ENCODE measurements around the gene IL1RN.

Gene IL1RN

DNA sequence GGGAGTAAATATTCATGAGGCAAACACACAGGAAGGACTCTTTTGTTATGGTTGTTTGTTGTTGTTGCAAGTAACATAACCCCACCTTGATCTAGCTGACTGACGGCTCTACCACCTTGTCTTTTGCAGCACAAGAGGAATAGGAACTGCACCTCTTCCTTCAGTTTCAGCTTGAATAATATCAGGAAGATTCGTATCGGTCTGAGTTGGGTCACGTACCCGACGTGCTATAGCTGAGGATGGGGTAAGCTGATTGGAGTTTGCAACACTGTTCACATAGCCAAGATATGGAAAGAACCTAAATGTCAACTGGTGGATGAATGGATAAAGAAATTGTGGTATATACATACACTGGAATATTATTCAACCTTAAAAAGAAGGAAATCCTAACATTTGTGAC, 14.5 kb upstream of the IL1RN start:
- no peaks in the 10 kb centered on the region for H3K9me3 Mint-ChIP-seq
- H3K4me1 Mint-ChIP-seq (ENCODE audit: low read depth): peaks cover 15% of the 10 kb centered on the region
- no peaks in the 10 kb centered on the region for H3K36me3 Mint-ChIP-seq (ENCODE audit: low read depth)
- H3K27ac Mint-ChIP-seq: no peak overlapping the region
- no peak overlapping the region for H3K4me3 Mint-ChIP-seq
- intact Hi-C loops (cut with micrococcal nuclease): no loop called here
- H3K27me3 Mint-ChIP-seq: no peaks in the 10 kb centered on the region

DNA sequence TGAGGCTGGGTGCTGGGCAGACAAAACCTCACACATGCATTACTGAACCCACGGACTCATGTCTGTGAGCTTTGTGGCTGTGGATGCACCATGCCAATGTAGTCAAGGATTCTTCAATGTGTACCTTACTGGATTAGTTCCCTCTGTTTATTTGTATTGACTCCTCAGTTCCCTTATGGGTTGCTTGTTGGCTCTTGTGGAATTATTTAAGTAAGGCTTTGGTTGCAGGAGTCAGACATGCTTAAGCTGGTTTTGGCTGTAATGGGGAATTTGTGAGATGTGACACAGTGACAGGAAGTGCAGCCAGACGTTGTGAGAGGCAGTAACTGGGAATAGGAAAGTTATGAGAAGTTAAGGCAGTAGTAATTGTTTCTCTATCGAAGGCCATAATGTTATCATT, 13.6 kb upstream of the IL1RN start:
- intact Hi-C loops (cut with micrococcal nuclease): no loop called here

DNA sequence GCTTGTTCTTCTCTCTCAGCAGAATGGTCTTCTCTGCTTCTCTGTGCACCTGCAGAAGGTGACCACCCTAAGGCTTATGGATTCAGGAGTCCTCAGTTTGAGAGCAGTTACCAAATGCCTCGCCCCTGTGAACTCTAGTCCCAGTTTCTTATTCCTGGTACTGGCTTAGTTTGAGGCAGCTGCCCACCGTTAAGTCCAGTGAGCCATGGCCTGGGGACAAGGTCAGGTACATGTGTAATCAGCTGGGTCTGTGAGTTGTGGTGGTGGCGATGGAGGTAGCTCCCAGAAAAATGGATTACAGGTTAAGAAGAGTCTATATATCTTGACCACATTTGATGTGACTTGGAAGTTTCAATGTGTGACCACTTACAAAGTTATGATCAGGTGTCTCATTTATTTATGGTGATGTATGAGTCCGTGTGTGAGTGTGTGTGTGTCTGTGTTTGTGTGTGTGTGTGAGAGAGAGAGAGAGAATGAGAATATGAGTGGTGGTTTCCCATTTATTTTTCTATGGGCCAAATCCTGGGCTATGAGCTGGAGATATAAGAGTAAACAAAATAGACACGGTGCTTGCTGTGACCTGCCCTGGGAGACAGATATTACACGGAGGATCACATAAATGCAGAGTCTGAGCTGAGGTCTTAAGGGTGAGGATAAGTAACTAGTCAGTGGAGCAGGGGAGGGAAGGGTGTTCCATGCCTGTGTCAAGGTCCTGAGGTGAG, 13.0 kb upstream of the IL1RN start:
- Mint-ChIP-seq H3K4me1 (ENCODE audit: low read depth) (peaks cover 11% of the 10 kb centered on the region), H3K9me3 (no peaks in the 10 kb centered on the region), H3K27ac (no peak overlapping the region), H3K36me3 (ENCODE audit: low read depth) (no peaks in the 10 kb centered on the region), H3K4me3 (no peak overlapping the region), H3K27me3 (no peaks in the 10 kb centered on the region)
- intact Hi-C loops (cut with micrococcal nuclease): no loop called here

More for the DNA sequence above, 13.6 kb upstream of the IL1RN start:
- Mint-ChIP-seq H3K9me3 (no peaks in the 10 kb centered on the region), H3K4me3 (no peak overlapping the region), H3K4me1 (ENCODE audit: low read depth) (peaks cover 9% of the 10 kb centered on the region), H3K27ac (no peak overlapping the region), H3K27me3 (no peaks in the 10 kb centered on the region), H3K36me3 (ENCODE audit: low read depth) (no peaks in the 10 kb centered on the region)

DNA sequence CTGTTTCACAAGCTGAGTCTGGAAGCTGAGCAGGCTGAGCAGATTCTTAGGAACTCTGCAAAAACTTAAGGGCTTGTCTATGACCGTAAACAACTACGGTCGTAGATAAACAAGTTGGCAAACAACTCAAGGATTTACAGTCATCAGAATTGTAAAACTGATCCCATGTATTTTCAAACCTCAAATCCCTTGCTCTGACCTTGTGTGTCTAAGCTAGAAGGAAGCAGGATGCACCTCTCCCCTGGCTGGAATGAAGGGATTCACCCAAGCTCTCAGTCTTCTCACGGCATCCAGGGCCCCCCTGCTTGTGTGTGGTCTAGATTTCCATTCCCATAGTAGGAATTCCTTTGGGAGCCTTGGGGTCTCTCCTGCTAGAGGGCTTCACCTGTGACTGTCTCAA, 12.4 kb upstream of the IL1RN start:
- no peaks in the 10 kb centered on the region for H3K27me3 Mint-ChIP-seq
- no peaks in the 10 kb centered on the region for H3K9me3 Mint-ChIP-seq
- intact Hi-C loops (cut with micrococcal nuclease): no loop called here
- H3K36me3 Mint-ChIP-seq (ENCODE audit: low read depth): no peaks in the 10 kb centered on the region
- H3K27ac Mint-ChIP-seq: no peak overlapping the region
- H3K4me1 Mint-ChIP-seq (ENCODE audit: low read depth): peaks cover 11% of the 10 kb centered on the region
- no peak overlapping the region for H3K4me3 Mint-ChIP-seq

DNA sequence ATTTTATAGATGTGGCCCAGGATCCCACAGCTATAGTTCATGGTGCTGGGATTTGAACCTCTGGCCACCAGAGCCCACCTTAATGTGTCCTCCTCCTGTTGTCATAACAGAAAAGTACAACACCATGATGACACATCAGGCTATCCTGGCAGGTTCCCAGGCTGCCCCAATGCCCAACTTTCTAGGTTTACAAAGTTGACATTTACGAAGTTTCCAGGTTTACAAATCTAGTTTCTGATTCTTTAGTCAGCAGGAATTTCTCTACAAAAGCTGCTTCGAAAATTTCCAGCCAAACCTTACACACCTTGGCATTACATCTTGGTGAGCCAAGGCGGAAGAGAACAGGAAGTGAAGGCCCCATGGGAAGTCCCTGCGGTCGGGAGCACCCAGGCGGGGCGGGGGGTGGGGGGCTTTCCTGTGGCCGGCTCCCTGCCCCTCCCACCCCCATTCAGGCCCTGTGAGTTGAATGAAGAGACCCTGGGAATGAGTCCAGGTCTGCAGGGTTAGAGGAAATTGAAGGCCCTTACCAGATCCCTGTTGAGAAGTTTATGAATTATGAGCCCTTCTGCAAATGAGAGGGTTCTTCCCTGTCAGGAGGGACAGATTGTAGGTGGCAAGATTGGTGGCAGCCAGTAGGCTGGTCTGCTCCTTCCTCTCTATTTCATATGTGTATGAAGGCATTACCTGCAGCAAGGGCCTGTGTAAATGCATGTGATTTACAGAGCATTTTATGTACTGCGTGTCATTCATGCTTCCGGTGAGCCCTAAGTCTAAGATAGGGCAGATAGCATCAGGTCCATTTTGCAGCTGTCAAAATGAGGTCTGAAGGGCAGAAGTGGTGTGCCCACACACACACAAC, 11.1 kb upstream of the IL1RN start:
- peaks cover 8% of the 10 kb centered on the region for H3K9me3 Mint-ChIP-seq
- intact Hi-C loops (cut with micrococcal nuclease): no loop called here

DNA sequence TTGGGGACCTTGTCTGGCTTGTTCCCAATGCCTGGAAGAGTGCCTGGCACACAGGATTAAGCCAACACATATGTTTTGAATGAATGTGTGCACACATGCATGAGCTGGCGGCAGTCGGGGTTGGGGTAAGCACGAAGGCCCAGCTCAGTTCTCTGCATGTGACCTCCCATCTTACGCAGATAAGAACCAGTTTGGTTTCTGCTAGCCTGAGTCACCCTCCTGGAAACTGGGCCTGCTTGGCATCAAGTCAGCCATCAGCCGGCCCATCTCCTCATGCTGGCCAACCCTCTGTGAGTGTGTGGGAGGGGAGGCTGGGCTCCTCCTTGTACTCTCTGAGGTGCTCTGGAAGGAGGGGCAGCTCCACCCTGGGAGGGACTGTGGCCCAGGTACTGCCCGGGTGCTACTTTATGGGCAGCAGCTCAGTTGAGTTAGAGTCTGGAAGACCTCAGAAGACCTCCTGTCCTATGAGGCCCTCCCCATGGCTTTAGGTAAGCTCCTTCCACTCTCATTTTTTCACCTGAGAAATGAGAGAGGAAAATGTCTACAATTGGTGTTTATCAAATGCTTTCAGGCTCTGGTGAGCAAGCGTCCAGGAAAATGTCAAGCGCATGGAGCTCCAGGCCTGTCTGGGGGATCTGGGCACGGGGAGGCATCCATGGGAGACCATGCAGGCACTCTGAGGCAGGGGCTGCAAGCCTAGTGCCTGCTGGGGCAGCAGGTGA, 9.7 kb upstream of the IL1RN start:
- Mint-ChIP-seq H3K27ac (peak overlapping the region; percentile 19), H3K4me3 (peak overlapping the region; percentile 10), H3K36me3 (ENCODE audit: low read depth) (peaks cover 5% of the 10 kb centered on the region), H3K27me3 (no peaks in the 10 kb centered on the region), H3K4me1 (ENCODE audit: low read depth) (peaks cover 29% of the 10 kb centered on the region), H3K9me3 (peaks cover 8% of the 10 kb centered on the region)
- intact Hi-C loops (cut with micrococcal nuclease): no loop called here

More for the DNA sequence above, 11.1 kb upstream of the IL1RN start:
- Mint-ChIP-seq H3K4me3 (no peak overlapping the region), H3K27ac (peak overlapping the region; percentile 19), H3K27me3 (no peaks in the 10 kb centered on the region), H3K4me1 (ENCODE audit: low read depth) (peaks cover 18% of the 10 kb centered on the region), H3K36me3 (ENCODE audit: low read depth) (peaks cover 5% of the 10 kb centered on the region)

DNA sequence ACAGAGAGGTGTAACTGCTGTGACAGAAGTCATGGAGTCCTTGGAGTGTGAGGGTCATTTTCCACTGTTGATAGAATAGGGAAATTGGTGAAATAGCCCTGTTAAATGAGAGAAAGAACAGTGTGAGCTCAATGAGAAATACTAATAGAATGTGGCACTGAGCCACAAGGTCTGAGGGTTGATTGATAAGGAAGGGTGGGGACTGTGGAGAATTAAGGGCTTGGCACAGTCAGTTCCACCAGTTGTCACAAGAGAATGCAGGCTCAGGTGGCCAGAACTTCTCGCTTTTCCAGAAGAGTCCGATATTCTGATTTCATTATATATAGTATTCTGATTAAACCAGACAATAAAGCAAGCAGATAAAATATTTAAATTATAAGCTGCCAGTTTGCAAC, 9.1 kb upstream of the IL1RN start:
- H3K27me3 Mint-ChIP-seq: no peaks in the 10 kb centered on the region
- peak overlapping the region; percentile 10 for H3K4me3 Mint-ChIP-seq
- peaks cover 5% of the 10 kb centered on the region for H3K36me3 Mint-ChIP-seq (ENCODE audit: low read depth)
- peaks cover 31% of the 10 kb centered on the region for H3K4me1 Mint-ChIP-seq (ENCODE audit: low read depth)
- peaks cover 8% of the 10 kb centered on the region for H3K9me3 Mint-ChIP-seq
- peak overlapping the region; percentile 19 for H3K27ac Mint-ChIP-seq
- intact Hi-C loops (cut with micrococcal nuclease): no loop called here

DNA sequence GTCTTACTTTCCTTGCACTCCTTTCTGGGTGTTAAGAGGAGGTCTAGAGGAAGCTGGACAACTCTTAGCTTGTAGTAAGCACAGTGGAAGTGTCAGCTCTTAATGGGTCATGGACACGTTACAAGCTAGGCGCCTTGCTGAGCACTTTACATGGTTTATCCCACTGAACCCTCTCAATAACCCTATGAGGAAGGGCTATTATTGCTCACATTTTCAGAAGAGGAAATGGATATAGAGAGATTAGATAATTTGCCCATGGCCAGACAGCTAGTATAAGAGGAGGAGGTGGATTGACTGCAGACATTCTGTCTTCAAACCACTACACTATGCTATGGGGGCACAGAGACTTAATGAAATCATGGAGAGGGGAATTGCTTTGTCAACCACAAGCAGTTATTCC, 8.3 kb upstream of the IL1RN start:
- peaks cover 8% of the 10 kb centered on the region for H3K9me3 Mint-ChIP-seq
- intact Hi-C loops (cut with micrococcal nuclease): no loop called here

DNA sequence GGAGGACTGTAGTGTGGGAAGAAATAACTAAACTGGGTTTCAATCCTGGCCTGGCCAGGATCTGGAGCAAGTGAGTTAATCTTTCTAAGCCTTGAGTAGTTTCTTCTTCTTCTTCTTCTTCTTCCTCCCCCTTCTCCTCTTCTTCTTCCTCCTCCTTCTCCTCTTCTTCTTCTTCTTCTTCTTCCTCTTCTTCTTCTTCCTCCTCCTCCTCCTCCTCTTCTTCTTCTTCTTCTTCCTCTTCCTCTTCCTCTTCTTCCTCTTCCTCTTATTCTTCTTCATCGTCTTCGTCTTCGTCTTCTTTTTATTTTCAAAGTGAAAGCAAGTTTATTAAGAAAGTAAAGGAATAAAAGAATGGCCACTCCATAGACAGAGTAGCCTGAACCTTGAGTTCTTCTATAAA, 6.5 kb upstream of the IL1RN start:
- peaks cover 8% of the 10 kb centered on the region for H3K9me3 Mint-ChIP-seq
- H3K27me3 Mint-ChIP-seq: no peaks in the 10 kb centered on the region
- H3K36me3 Mint-ChIP-seq (ENCODE audit: low read depth): peaks cover 5% of the 10 kb centered on the region
- H3K27ac Mint-ChIP-seq: peak overlapping the region; percentile 74
- peak overlapping the region; percentile 45 for H3K4me3 Mint-ChIP-seq
- H3K4me1 Mint-ChIP-seq (ENCODE audit: low read depth): peaks cover 57% of the 10 kb centered on the region
- intact Hi-C loops (cut with micrococcal nuclease): no loop called here

More for the DNA sequence above, 8.3 kb upstream of the IL1RN start:
- H3K36me3 Mint-ChIP-seq (ENCODE audit: low read depth): peaks cover 5% of the 10 kb centered on the region
- peak overlapping the region; percentile 24 for H3K27ac Mint-ChIP-seq
- H3K27me3 Mint-ChIP-seq: no peaks in the 10 kb centered on the region
- H3K4me3 Mint-ChIP-seq: no peak overlapping the region
- peaks cover 40% of the 10 kb centered on the region for H3K4me1 Mint-ChIP-seq (ENCODE audit: low read depth)

DNA sequence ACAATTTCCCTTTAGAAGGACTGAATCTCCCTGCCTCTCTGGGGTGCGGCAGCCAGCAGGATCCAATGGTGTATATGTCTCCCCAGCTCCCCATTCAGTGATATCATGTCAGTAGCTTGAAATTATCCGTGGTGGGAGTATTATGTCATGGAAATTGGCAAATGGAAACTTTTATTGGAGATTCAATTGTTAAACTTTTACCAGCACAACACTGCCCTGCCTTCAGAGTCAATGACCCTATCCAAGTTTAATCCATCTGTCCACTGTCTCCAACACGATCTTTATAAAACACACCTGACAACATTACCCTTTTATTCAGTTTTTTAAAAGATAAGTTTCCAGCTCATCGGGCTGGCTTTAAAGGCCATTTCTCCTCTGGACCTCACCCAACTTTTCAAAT, 5.0 kb upstream of the IL1RN start:
- H3K27ac Mint-ChIP-seq: peak overlapping the region; percentile 22
- no peaks in the 10 kb centered on the region for H3K27me3 Mint-ChIP-seq
- peaks cover 7% of the 10 kb centered on the region for H3K36me3 Mint-ChIP-seq (ENCODE audit: low read depth)
- H3K9me3 Mint-ChIP-seq: peaks cover 8% of the 10 kb centered on the region
- peaks cover 72% of the 10 kb centered on the region for H3K4me1 Mint-ChIP-seq (ENCODE audit: low read depth)
- intact Hi-C loops (cut with micrococcal nuclease): no loop called here
- H3K4me3 Mint-ChIP-seq: no peak overlapping the region

DNA sequence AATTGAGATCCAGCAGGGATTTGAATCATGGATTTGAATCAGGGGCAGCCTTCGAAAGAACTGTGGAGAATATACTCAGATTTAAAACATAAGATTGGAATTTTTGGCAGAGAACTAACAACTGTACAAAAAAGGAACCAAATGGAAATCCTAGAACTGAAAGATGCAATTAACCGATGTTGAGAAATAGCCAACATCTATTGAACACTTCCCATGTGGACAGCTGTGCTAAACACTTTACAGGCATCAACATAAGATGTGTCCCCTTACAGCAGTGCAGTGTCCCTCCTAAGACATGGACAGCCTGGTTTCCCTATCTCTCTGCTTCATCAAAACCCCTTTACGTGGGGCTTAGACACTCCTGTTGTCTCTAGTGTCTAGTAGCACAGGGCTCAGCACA, 3.7 kb upstream of the IL1RN start:
- H3K4me3 Mint-ChIP-seq: peak overlapping the region; percentile 53
- H3K27ac Mint-ChIP-seq: peak overlapping the region; percentile 90

DNA sequence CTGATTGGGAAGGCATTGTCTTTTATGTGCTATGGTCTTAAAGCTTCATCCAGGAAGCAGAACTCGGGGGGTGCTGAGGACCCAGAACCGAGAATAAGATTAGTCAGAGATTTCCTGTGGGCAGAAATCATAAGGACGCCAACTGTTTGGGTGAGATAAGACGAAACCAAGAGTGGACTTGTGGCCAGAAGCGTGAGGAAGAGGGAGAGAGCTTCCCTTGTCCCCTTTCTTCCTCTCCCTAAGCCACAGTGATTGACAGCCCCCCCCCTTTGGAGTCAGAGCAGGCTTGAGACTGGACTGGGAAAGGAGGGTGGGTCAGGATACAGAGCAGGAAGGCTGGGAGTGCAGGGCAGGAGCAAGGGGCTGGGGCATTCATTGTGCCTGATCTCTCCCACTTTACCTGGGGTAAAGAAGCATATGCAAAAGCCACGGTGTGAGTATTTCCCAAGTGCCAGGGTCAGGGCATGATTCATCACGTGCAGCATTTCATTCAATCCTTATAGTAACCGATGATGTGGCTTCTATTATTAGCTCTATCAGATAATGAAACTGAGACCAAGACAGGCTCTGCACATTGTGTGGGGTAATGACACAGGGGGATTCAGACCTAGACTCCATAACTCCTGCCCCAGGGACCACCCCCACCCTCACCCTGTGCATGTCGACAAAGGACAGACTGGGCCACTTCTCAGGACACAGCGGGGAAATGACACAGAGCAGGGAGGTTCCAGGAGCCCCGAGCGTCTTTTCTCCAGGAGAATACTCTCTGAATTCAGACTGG, 3.0 kb upstream of the IL1RN start:
- Mint-ChIP-seq H3K36me3 (ENCODE audit: low read depth) (peaks cover 23% of the 10 kb centered on the region), H3K27me3 (no peaks in the 10 kb centered on the region), H3K27ac (peak overlapping the region; percentile 90), H3K9me3 (peaks cover 8% of the 10 kb centered on the region), H3K4me1 (ENCODE audit: low read depth) (peaks cover 86% of the 10 kb centered on the region), H3K4me3 (peak overlapping the region; percentile 53)
- intact Hi-C loops (cut with micrococcal nuclease): no loop called here

More for the DNA sequence above, 3.7 kb upstream of the IL1RN start:
- Mint-ChIP-seq H3K27me3 (no peaks in the 10 kb centered on the region), H3K4me1 (ENCODE audit: low read depth) (peaks cover 86% of the 10 kb centered on the region), H3K36me3 (ENCODE audit: low read depth) (peaks cover 21% of the 10 kb centered on the region), H3K9me3 (peaks cover 8% of the 10 kb centered on the region)
- intact Hi-C loops (cut with micrococcal nuclease): no loop called here

Measured in dendritic cell treated with granulocyte-macrophage colony-stimulating factor and Interleukin-4, amounts not matched to agents 40 ng/mL and 50 ng/mL, for 4 days (primary cell).